ENCODE data around the gene KDM2B.

GRCh38 chr12:121611306-121611705 lies 30.5 kb upstream of the KDM2B start:
- TF ChIP-seq, protein P1, sequence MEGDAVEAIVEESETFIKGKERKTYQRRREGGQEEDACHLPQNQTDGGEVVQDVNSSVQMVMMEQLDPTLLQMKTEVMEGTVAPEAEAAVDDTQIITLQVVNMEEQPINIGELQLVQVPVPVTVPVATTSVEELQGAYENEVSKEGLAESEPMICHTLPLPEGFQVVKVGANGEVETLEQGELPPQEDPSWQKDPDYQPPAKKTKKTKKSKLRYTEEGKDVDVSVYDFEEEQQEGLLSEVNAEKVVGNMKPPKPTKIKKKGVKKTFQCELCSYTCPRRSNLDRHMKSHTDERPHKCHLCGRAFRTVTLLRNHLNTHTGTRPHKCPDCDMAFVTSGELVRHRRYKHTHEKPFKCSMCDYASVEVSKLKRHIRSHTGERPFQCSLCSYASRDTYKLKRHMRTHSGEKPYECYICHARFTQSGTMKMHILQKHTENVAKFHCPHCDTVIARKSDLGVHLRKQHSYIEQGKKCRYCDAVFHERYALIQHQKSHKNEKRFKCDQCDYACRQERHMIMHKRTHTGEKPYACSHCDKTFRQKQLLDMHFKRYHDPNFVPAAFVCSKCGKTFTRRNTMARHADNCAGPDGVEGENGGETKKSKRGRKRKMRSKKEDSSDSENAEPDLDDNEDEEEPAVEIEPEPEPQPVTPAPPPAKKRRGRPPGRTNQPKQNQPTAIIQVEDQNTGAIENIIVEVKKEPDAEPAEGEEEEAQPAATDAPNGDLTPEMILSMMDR (IDR thresholded peaks at IDR 0.05; ENCODE audit: borderline replicate concordance, extremely low read depth, low read length, poor library complexity, severe bottlenecking), result no peak
- TF ChIP-seq EZH2 (IDR thresholded peaks at IDR 0.05; ENCODE audit: borderline replicate concordance, low read depth, low read length, severe bottlenecking), result no peak
